GM23338 (cell line): ENCODE data around the gene NPS. TPM values are rescaled to one million over a fixed set of nuclear protein-coding genes. Genes with fewer than 3 reads are reported as not detected.

Experiments used
- ATAC-seq: fragments of 200-7000 bp; cut with Tn5 transposase; 3 replicates; pipeline ENCODE4 v1.9.1; 2020
- DNase-seq: peaks from one replicate; pipeline ENCODE4 v3.0.0-alpha.2; 2015; ENCODE audit warnings: low spot score
- H2AFZ ChIP-seq: fragments of 200-600 bp; sonication (generic); 2 replicates; pipeline ENCODE4 v1.8.0; 2016; ENCODE audit warnings: antibody characterized with exemption, mild to moderate bottlenecking, moderate library complexity
- H3F3A ChIP-seq: fragments of 200-600 bp; sonication (generic); replicated peaks from 2 replicates; pipeline ENCODE4 v1.8.0; 2017; ENCODE audit warnings: antibody characterized with exemption, mixed run types, low read depth
- H3K27ac ChIP-seq: fragments of 200-600 bp; sonication (generic); 2 replicates; pipeline ENCODE4 v1.6.1; 2016; ENCODE audit warnings: low read depth
- H3K27me3 ChIP-seq: fragments of 200-600 bp; sonication (generic); 2 replicates; pipeline ENCODE4 v1.8.0; 2016; ENCODE audit warnings: mild to moderate bottlenecking, mixed run types, moderate library complexity; ENCODE audit not compliant: insufficient read depth
- H3K36me3 ChIP-seq: fragments of 200-600 bp; sonication (generic); 2 replicates; pipeline ENCODE4 v1.8.0; 2016; ENCODE audit warnings: mild to moderate bottlenecking; ENCODE audit not compliant: insufficient read depth
- H3K4me1 ChIP-seq: fragments of 200-600 bp; sonication (generic); 2 replicates; pipeline ENCODE4 v1.8.0; 2016; ENCODE audit warnings: mild to moderate bottlenecking, moderate library complexity; ENCODE audit not compliant: insufficient read depth
- H3K4me2 ChIP-seq: fragments of 200-600 bp; sonication (generic); 2 replicates; pipeline ENCODE4 v1.7.1; 2017; ENCODE audit warnings: mixed run types
- H3K4me3 ChIP-seq: fragments of 200-600 bp; sonication (generic); 2 replicates; pipeline ENCODE4 v1.6.1; 2016; ENCODE audit warnings: mixed run types
- H3K79me2 ChIP-seq: fragments of 200-600 bp; sonication (generic); replicated peaks from 2 replicates; pipeline ENCODE4 v1.8.0; 2017; ENCODE audit warnings: mild to moderate bottlenecking; ENCODE audit not compliant: insufficient read depth
- H3K9me2 ChIP-seq: fragments of 200-600 bp; sonication (generic); 2 replicates; pipeline ENCODE4 v1.8.0; 2017; ENCODE audit not compliant: insufficient read depth
- H4K20me1 ChIP-seq: fragments of 200-600 bp; sonication (generic); replicated peaks from 2 replicates; pipeline ENCODE4 v1.8.0; 2017; ENCODE audit warnings: mild to moderate bottlenecking; ENCODE audit not compliant: insufficient read depth
- H3K27ac Mint-ChIP-seq: 2 replicates; pipeline ENCODE4 v1.8.0; 2020; ENCODE audit warnings: inconsistent platforms, mild to moderate bottlenecking, moderate library complexity, mixed read lengths
- H3K27me3 Mint-ChIP-seq: 3 replicates; pipeline ENCODE4 v1.8.0; 2022; ENCODE audit warnings: low read depth, mild to moderate bottlenecking, moderate library complexity, mixed read lengths, inconsistent platforms; ENCODE audit not compliant: insufficient read depth, poor library complexity
- H3K36me3 Mint-ChIP-seq: 3 replicates; pipeline ENCODE4 v1.8.0; 2021; ENCODE audit warnings: low read depth, mild to moderate bottlenecking, inconsistent platforms, moderate library complexity, mixed read lengths
- H3K4me1 Mint-ChIP-seq: 3 replicates; pipeline ENCODE4 v1.8.0; 2020; ENCODE audit warnings: mild to moderate bottlenecking, inconsistent platforms, mixed read lengths
- H3K4me3 Mint-ChIP-seq: 3 replicates; pipeline ENCODE4 v1.8.0; 2021; ENCODE audit warnings: moderate library complexity, mild to moderate bottlenecking, inconsistent platforms, mixed read lengths
- H3K9me3 Mint-ChIP-seq: 3 replicates; pipeline ENCODE4 v1.8.0; 2020; ENCODE audit warnings: moderate library complexity, mild to moderate bottlenecking, inconsistent platforms, mixed read lengths
- polyA plus RNA-seq: library from polyadenylated mRNA; unstranded; fragments of >200 nt; fragmentation: Nextera tagmentation; extraction: Ambion mirVana; gene quantifications from 2 replicates; pipeline ENCODE4 v1.2.1, GENCODE V29; 2016
- total RNA-seq: library from RNA; depleted of rRNA; stranded (reverse); fragments of >200 nt; shearing (Covaris generic); gene quantifications from 2 replicates; pipeline ENCODE4 v1.2.3, GENCODE V29; 2014
- TF ChIP-seq, protein P1 (sequence below): fragments of 250-450 bp; sonication (Bioruptor Pico); IDR thresholded peaks from 2 replicates; pipeline ENCODE4 v1.5.0; 2020; ENCODE audit warnings: mild to moderate bottlenecking, moderate library complexity
- TF ChIP-seq, protein P2 (sequence below), 2 experiments: fragments of 200-600 bp in 1 of 2; sonication (generic) in 1 of 2; conservative IDR thresholded peaks; 2 replicates each; pipeline versions ENCODE4 v1.5.1 to v1.6.1; 2016 to 2017; ENCODE audit warnings: antibody characterized with exemption in 2 of 2, low read depth in 2 of 2, mild to moderate bottlenecking in 2 of 2, moderate library complexity in 1 of 2

The NPS gene
- total and polyA plus RNA-seq, 2 experiments from 2014 or later: not detected

GRCh38 chr10:127524229-127524628 is 24.9 kb upstream of the NPS start:
- Mint-ChIP-seq H3K4me3 (no peak overlapping the region), H3K4me1 (peaks cover 16% of the 10 kb centered on the region), H3K9me3 (peaks cover 4% of the 10 kb centered on the region; the same call in 2 of the 3 replicates), H3K27ac (no peak overlapping the region), H3K36me3 (no peaks in the 10 kb centered on the region), H3K27me3 (peaks cover 2% of the 10 kb centered on the region)
- Histone ChIP-seq H3K27ac (no peak overlapping the region), H3K36me3 (no peaks in the 10 kb centered on the region), H3K27me3 (no peaks in the 10 kb centered on the region), H3K9me2 (peaks cover 2% of the 10 kb centered on the region; the same call in 1 of the 2 replicates), H3F3A (no peaks in the 10 kb centered on the region), H3K4me2 (no peak overlapping the region), H3K4me3 (no peak overlapping the region), H3K4me1 (peaks cover 6% of the 10 kb centered on the region; the same call in 1 of the 2 replicates), H3K79me2 (no peaks in the 10 kb centered on the region), H4K20me1 (no peaks in the 10 kb centered on the region), H2AFZ (no peak overlapping the region)
- TF ChIP-seq, protein P1, sequence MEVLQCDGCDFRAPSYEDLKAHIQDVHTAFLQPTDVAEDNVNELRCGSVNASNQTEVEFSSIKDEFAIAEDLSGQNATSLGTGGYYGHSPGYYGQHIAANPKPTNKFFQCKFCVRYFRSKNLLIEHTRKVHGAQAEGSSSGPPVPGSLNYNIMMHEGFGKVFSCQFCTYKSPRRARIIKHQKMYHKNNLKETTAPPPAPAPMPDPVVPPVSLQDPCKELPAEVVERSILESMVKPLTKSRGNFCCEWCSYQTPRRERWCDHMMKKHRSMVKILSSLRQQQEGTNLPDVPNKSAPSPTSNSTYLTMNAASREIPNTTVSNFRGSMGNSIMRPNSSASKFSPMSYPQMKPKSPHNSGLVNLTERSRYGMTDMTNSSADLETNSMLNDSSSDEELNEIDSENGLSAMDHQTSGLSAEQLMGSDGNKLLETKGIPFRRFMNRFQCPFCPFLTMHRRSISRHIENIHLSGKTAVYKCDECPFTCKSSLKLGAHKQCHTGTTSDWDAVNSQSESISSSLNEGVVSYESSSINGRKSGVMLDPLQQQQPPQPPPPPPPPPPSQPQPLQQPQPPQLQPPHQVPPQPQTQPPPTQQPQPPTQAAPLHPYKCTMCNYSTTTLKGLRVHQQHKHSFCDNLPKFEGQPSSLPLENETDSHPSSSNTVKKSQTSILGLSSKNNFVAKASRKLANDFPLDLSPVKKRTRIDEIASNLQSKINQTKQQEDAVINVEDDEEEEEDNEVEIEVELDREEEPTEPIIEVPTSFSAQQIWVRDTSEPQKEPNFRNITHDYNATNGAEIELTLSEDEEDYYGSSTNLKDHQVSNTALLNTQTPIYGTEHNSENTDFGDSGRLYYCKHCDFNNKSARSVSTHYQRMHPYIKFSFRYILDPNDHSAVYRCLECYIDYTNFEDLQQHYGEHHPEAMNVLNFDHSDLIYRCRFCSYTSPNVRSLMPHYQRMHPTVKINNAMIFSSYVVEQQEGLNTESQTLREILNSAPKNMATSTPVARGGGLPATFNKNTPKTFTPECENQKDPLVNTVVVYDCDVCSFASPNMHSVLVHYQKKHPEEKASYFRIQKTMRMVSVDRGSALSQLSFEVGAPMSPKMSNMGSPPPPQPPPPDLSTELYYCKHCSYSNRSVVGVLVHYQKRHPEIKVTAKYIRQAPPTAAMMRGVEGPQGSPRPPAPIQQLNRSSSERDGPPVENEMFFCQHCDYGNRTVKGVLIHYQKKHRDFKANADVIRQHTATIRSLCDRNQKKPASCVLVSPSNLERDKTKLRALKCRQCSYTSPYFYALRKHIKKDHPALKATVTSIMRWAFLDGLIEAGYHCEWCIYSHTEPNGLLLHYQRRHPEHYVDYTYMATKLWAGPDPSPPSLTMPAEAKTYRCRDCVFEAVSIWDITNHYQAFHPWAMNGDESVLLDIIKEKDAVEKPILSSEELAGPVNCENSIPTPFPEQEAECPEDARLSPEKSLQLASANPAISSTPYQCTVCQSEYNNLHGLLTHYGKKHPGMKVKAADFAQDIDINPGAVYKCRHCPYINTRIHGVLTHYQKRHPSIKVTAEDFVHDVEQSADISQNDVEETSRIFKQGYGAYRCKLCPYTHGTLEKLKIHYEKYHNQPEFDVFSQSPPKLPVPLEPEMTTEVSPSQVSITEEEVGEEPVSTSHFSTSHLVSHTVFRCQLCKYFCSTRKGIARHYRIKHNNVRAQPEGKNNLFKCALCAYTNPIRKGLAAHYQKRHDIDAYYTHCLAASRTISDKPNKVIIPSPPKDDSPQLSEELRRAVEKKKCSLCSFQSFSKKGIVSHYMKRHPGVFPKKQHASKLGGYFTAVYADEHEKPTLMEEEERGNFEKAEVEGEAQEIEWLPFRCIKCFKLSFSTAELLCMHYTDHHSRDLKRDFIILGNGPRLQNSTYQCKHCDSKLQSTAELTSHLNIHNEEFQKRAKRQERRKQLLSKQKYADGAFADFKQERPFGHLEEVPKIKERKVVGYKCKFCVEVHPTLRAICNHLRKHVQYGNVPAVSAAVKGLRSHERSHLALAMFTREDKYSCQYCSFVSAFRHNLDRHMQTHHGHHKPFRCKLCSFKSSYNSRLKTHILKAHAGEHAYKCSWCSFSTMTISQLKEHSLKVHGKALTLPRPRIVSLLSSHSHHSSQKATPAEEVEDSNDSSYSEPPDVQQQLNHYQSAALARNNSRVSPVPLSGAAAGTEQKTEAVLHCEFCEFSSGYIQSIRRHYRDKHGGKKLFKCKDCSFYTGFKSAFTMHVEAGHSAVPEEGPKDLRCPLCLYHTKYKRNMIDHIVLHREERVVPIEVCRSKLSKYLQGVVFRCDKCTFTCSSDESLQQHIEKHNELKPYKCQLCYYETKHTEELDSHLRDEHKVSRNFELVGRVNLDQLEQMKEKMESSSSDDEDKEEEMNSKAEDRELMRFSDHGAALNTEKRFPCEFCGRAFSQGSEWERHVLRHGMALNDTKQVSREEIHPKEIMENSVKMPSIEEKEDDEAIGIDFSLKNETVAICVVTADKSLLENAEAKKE: no peak
- TF ChIP-seq, protein P2, sequence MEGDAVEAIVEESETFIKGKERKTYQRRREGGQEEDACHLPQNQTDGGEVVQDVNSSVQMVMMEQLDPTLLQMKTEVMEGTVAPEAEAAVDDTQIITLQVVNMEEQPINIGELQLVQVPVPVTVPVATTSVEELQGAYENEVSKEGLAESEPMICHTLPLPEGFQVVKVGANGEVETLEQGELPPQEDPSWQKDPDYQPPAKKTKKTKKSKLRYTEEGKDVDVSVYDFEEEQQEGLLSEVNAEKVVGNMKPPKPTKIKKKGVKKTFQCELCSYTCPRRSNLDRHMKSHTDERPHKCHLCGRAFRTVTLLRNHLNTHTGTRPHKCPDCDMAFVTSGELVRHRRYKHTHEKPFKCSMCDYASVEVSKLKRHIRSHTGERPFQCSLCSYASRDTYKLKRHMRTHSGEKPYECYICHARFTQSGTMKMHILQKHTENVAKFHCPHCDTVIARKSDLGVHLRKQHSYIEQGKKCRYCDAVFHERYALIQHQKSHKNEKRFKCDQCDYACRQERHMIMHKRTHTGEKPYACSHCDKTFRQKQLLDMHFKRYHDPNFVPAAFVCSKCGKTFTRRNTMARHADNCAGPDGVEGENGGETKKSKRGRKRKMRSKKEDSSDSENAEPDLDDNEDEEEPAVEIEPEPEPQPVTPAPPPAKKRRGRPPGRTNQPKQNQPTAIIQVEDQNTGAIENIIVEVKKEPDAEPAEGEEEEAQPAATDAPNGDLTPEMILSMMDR (conservative IDR thresholded peaks at IDR 0.05; ENCODE audit: low read depth in 2 of 2): peak; percentile 50 to 58
- peak; percentile 63 for DNase-seq
- ATAC-seq: peak; percentile 92
